Activated naive CD8-positive, alpha-beta T cell treated with anti-CD3 and anti-CD28 coated beads, Interleukin-2, amount 10 ng/mL, durations not matched to agents 7 days and 5 days (primary cell): Measurements from ENCODE around the gene CDH4. TPM values are rescaled to one million over a fixed set of nuclear protein-coding genes. Genes with fewer than 3 reads are reported as not detected.

Source experiments
- ATAC-seq: fragments of 150-1000 bp; cut with Tn5 transposase; one replicate; pipeline ENCODE4 v1.10.0; 2021; ENCODE audit warnings: low read depth, moderate library complexity
- POLR2A ChIA-PET: fragments of 350-600 bp; sonication (Branson Sonifier 250); formaldehyde crosslinking; loops from one replicate; lab custom pipeline; 2021; ENCODE audit warnings: antibody characterized with exemption; lab: Charles Lee
- DNase-seq: peaks from one replicate; pipeline ENCODE4 v3.0.0; 2021
- H3K27ac Mint-ChIP-seq: one replicate; pipeline ENCODE4 v1.8.0; 2022; ENCODE audit warnings: mild to moderate bottlenecking, mixed read lengths
- H3K27me3 Mint-ChIP-seq: one replicate; pipeline ENCODE4 v1.8.0; 2022; ENCODE audit warnings: mild to moderate bottlenecking, moderate library complexity, mixed read lengths
- H3K36me3 Mint-ChIP-seq: one replicate; pipeline ENCODE4 v1.8.0; 2021; ENCODE audit warnings: mild to moderate bottlenecking, mixed read lengths
- H3K4me1 Mint-ChIP-seq: one replicate; pipeline ENCODE4 v1.8.0; 2021; ENCODE audit warnings: mixed read lengths
- H3K4me3 Mint-ChIP-seq: one replicate; pipeline ENCODE4 v1.8.0; 2022; ENCODE audit warnings: mild to moderate bottlenecking, moderate library complexity, mixed read lengths
- H3K9me3 Mint-ChIP-seq: one replicate; pipeline ENCODE4 v1.8.0; 2021; ENCODE audit warnings: mixed read lengths
- total RNA-seq, 2 experiments: library from RNA; stranded (reverse); gene quantifications; one replicate each; pipeline ENCODE4 v1.2.3, GENCODE V29; 2021

CDH4 gene
- total RNA-seq, 2 experiments from 2014 or later, result 0.14 to 0.20 TPM

- Mint-ChIP-seq H3K4me1 (no peaks in the 10 kb centered on the region), H3K27ac (no peak overlapping the region), H3K27me3 (no peaks in the 10 kb centered on the region), H3K4me3 (no peak overlapping the region), H3K9me3 (no peaks in the 10 kb centered on the region), H3K36me3 (no peaks in the 10 kb centered on the region)
- DNase-seq (no peak), ATAC-seq (no peak)
- POLR2A ChIA-PET, result no interaction called here
Measured at GRCh38 chr20:61680096-61680495, 428.0 kb downstream of the CDH4 start.

- no peaks in the 10 kb centered on the region for H3K4me1 Mint-ChIP-seq
- H3K27me3 Mint-ChIP-seq, result no peaks in the 10 kb centered on the region
- no peak for DNase-seq
- H3K4me3 Mint-ChIP-seq, result no peak overlapping the region
- H3K27ac Mint-ChIP-seq, result no peak overlapping the region
- no peaks in the 10 kb centered on the region for H3K9me3 Mint-ChIP-seq
- POLR2A ChIA-PET, result no interaction called here
- ATAC-seq, result no peak
- no peaks in the 10 kb centered on the region for H3K36me3 Mint-ChIP-seq
Measured at GRCh38 chr20:61682114-61682995, 430.3 kb downstream of the CDH4 start.

- POLR2A ChIA-PET, result no interaction called here
- ATAC-seq (no peak), DNase-seq (no peak)
- Mint-ChIP-seq H3K9me3 (no peaks in the 10 kb centered on the region), H3K27me3 (no peaks in the 10 kb centered on the region), H3K4me3 (no peak overlapping the region), H3K36me3 (no peaks in the 10 kb centered on the region), H3K27ac (no peak overlapping the region), H3K4me1 (no peaks in the 10 kb centered on the region)
Measured at GRCh38 chr20:61682996-61683681, 431.1 kb downstream of the CDH4 start.

GRCh38 chr20:61683721-61684120 lies 431.7 kb downstream of the CDH4 start:
- POLR2A ChIA-PET, result no interaction called here
- no peak overlapping the region for H3K27ac Mint-ChIP-seq

GRCh38 chr20:61684136-61684535 lies 432.1 kb downstream of the CDH4 start:
- POLR2A ChIA-PET, result no interaction called here
- Mint-ChIP-seq H3K27ac (no peak overlapping the region), H3K27me3 (no peaks in the 10 kb centered on the region), H3K4me1 (no peaks in the 10 kb centered on the region), H3K9me3 (no peaks in the 10 kb centered on the region), H3K36me3 (no peaks in the 10 kb centered on the region), H3K4me3 (no peak overlapping the region)
- ATAC-seq, result no peak
- DNase-seq, result no peak

More at GRCh38 chr20:61683721-61684120, 431.7 kb downstream of the CDH4 start:
- Mint-ChIP-seq H3K27me3 (no peaks in the 10 kb centered on the region), H3K4me3 (no peak overlapping the region), H3K4me1 (no peaks in the 10 kb centered on the region), H3K36me3 (no peaks in the 10 kb centered on the region), H3K9me3 (no peaks in the 10 kb centered on the region)
- DNase-seq (no peak), ATAC-seq (no peak)

- ATAC-seq, result no peak
- no peaks in the 10 kb centered on the region for H3K36me3 Mint-ChIP-seq
- no peak overlapping the region for H3K27ac Mint-ChIP-seq
- DNase-seq, result no peak
- H3K4me1 Mint-ChIP-seq, result no peaks in the 10 kb centered on the region
- H3K27me3 Mint-ChIP-seq, result no peaks in the 10 kb centered on the region
- POLR2A ChIA-PET, result no interaction called here
- H3K4me3 Mint-ChIP-seq, result no peak overlapping the region
- H3K9me3 Mint-ChIP-seq, result no peaks in the 10 kb centered on the region
Measured at GRCh38 chr20:61684583-61685235, 432.6 kb downstream of the CDH4 start.

GRCh38 chr20:61685462-61685861 lies 433.4 kb downstream of the CDH4 start:
- DNase-seq (no peak), ATAC-seq (no peak)
- POLR2A ChIA-PET, result no interaction called here
- Mint-ChIP-seq H3K27me3 (no peaks in the 10 kb centered on the region), H3K4me1 (no peaks in the 10 kb centered on the region), H3K4me3 (no peak overlapping the region), H3K27ac (no peak overlapping the region), H3K36me3 (no peaks in the 10 kb centered on the region), H3K9me3 (no peaks in the 10 kb centered on the region)

- H3K4me3 Mint-ChIP-seq, result no peak overlapping the region
Measured at GRCh38 chr20:61686051-61686936, 434.2 kb downstream of the CDH4 start.

GRCh38 chr20:61688411-61688810 lies 436.4 kb downstream of the CDH4 start:
- Mint-ChIP-seq H3K27me3 (no peaks in the 10 kb centered on the region), H3K36me3 (no peaks in the 10 kb centered on the region), H3K4me3 (no peak overlapping the region), H3K4me1 (no peaks in the 10 kb centered on the region), H3K27ac (no peak overlapping the region), H3K9me3 (no peaks in the 10 kb centered on the region)
- no peak for DNase-seq
- no peak for ATAC-seq
- POLR2A ChIA-PET, result no interaction called here

More at GRCh38 chr20:61686051-61686936, 434.2 kb downstream of the CDH4 start:
- ATAC-seq (no peak), DNase-seq (no peak)
- no peaks in the 10 kb centered on the region for H3K36me3 Mint-ChIP-seq
- H3K4me1 Mint-ChIP-seq, result no peaks in the 10 kb centered on the region
- POLR2A ChIA-PET, result no interaction called here
- H3K27ac Mint-ChIP-seq, result no peak overlapping the region
- no peaks in the 10 kb centered on the region for H3K9me3 Mint-ChIP-seq
- H3K27me3 Mint-ChIP-seq, result no peaks in the 10 kb centered on the region

- H3K9me3 Mint-ChIP-seq, result no peaks in the 10 kb centered on the region
- DNase-seq (no peak), ATAC-seq (no peak)
- no peaks in the 10 kb centered on the region for H3K27me3 Mint-ChIP-seq
- H3K36me3 Mint-ChIP-seq, result no peaks in the 10 kb centered on the region
- no peak overlapping the region for H3K27ac Mint-ChIP-seq
- no peaks in the 10 kb centered on the region for H3K4me1 Mint-ChIP-seq
- H3K4me3 Mint-ChIP-seq, result no peak overlapping the region
- POLR2A ChIA-PET, result no interaction called here
Measured at GRCh38 chr20:61690150-61690549, 438.1 kb downstream of the CDH4 start.

GRCh38 chr20:61690993-61691838 lies 439.2 kb downstream of the CDH4 start:
- ATAC-seq (no peak), DNase-seq (no peak)
- POLR2A ChIA-PET, result no interaction called here
- H3K9me3 Mint-ChIP-seq, result no peaks in the 10 kb centered on the region
- H3K36me3 Mint-ChIP-seq, result no peaks in the 10 kb centered on the region
- H3K27ac Mint-ChIP-seq, result no peak overlapping the region
- no peak overlapping the region for H3K4me3 Mint-ChIP-seq
- H3K4me1 Mint-ChIP-seq, result no peaks in the 10 kb centered on the region
- no peaks in the 10 kb centered on the region for H3K27me3 Mint-ChIP-seq

GRCh38 chr20:61691978-61692377 lies 439.9 kb downstream of the CDH4 start:
- Mint-ChIP-seq H3K4me1 (no peaks in the 10 kb centered on the region), H3K27ac (no peak overlapping the region), H3K9me3 (no peaks in the 10 kb centered on the region), H3K27me3 (no peaks in the 10 kb centered on the region), H3K4me3 (no peak overlapping the region), H3K36me3 (no peaks in the 10 kb centered on the region)
- no peak for DNase-seq
- ATAC-seq, result no peak
- POLR2A ChIA-PET, result no interaction called here
